Activated CD8-positive, alpha-beta T cell treated with anti-CD3 and anti-CD28 coated beads, Interleukin-2, amount 10 ng/mL, durations not matched to agents 7 days and 5 days (primary cell): ENCODE results near the gene EMILIN3. TPM values are rescaled to one million over a fixed set of nuclear protein-coding genes. Genes with fewer than 3 reads are reported as not detected.

Experiments used
- ATAC-seq: fragments of 150-1000 bp; cut with Tn5 transposase; one replicate; pipeline ENCODE4 v1.10.0; 2021; ENCODE audit warnings: moderate library complexity
- CTCF ChIA-PET: fragments of 350-600 bp; sonication (Branson Sonifier 250); formaldehyde crosslinking; loops from one replicate; lab custom pipeline; 2021; ENCODE audit warnings: antibody characterized with exemption; lab: Charles Lee
- POLR2A ChIA-PET: fragments of 350-600 bp; sonication (Branson Sonifier 250); formaldehyde crosslinking; loops from one replicate; lab custom pipeline; 2021; ENCODE audit warnings: antibody characterized with exemption; lab: Charles Lee
- DNase-seq: peaks from one replicate; pipeline ENCODE4 v3.0.0-alpha.2; 2020
- H3K27ac Mint-ChIP-seq: one replicate; pipeline ENCODE4 v1.8.0; 2021; ENCODE audit warnings: mild to moderate bottlenecking, mixed read lengths
- H3K27me3 Mint-ChIP-seq: one replicate; pipeline ENCODE4 v1.8.0; 2021; ENCODE audit warnings: low read depth, mixed read lengths
- H3K36me3 Mint-ChIP-seq: one replicate; pipeline ENCODE4 v1.8.0; 2021; ENCODE audit warnings: low read depth, mixed read lengths
- H3K4me1 Mint-ChIP-seq: one replicate; pipeline ENCODE4 v1.8.0; 2021; ENCODE audit warnings: low read depth, mixed read lengths
- H3K4me3 Mint-ChIP-seq: one replicate; pipeline ENCODE4 v1.8.0; 2021; ENCODE audit warnings: mild to moderate bottlenecking, mixed read lengths
- H3K9me3 Mint-ChIP-seq: one replicate; pipeline ENCODE4 v1.8.0; 2022; ENCODE audit warnings: mixed read lengths; ENCODE audit not compliant: insufficient read depth
- total RNA-seq, 2 experiments: library from RNA; stranded (reverse); gene quantifications; one replicate each; pipeline ENCODE4 v1.2.3, GENCODE V29; 2021

The EMILIN3 gene
- total RNA-seq, 2 experiments from 2014 or later, result not detected

DNA sequence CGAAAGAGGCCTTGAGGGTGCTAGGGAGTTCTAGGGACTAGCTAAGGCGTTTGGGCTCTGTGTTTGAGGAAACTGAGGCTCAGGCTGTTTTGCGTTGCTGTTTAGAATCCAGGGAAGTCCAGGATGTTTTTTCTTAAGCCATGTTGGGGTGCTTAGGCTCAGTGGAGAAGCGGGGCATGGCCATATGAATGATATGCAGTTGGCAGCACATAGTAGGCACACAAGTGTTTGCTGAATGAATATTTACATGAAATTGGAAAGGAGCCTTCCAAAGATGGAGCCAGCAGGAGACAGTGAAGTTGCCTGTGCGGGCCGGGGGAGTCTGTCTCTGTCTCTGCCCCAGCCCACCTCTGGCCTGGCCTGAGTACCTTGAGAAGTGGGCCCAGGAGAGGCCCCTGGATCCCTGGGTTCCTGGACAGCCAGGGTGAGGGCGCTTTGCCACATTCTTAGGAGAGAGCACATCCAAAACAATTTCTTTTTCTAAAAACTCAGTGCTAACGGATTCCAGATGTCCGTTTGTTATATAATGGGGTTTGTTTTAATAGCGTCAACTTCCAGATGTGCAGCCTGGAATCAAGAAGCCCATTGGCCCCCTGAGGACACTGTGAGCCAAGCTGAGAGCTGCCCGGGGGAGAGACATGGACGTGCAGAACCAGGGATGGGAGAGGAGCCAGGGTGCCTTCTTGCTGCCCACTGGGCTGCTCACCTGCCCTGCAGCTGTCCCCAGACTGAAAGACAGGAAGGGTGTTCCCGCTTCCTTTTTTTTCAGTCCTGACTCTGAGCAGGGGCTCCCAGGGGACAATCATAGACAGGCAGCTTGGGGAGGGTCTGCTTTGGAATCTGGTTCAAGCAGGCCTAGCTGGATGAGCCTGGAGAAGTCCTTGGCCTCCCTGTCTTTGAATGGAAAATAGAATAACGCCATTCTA is 20.1 kb upstream of the EMILIN3 start:
- ChIA-PET CTCF (no interaction called here), POLR2A (no interaction called here)
- Mint-ChIP-seq H3K4me1 (no peaks in the 10 kb centered on the region), H3K27ac (no peak overlapping the region), H3K36me3 (no peaks in the 10 kb centered on the region), H3K27me3 (peaks cover 8% of the 10 kb centered on the region), H3K4me3 (no peak overlapping the region), H3K9me3 (no peaks in the 10 kb centered on the region)
- ATAC-seq, result no peak
- no peak for DNase-seq

GRCh38 chr20:41382791-41383305 is 16.2 kb upstream of the EMILIN3 start:
- Mint-ChIP-seq H3K27ac (no peak overlapping the region), H3K4me1 (peaks cover 14% of the 10 kb centered on the region), H3K27me3 (peaks cover 29% of the 10 kb centered on the region), H3K4me3 (no peak overlapping the region), H3K9me3 (no peaks in the 10 kb centered on the region), H3K36me3 (no peaks in the 10 kb centered on the region)
- ChIA-PET CTCF (no interaction called here), POLR2A (no interaction called here)
- ATAC-seq (no peak), DNase-seq (no peak)

DNA sequence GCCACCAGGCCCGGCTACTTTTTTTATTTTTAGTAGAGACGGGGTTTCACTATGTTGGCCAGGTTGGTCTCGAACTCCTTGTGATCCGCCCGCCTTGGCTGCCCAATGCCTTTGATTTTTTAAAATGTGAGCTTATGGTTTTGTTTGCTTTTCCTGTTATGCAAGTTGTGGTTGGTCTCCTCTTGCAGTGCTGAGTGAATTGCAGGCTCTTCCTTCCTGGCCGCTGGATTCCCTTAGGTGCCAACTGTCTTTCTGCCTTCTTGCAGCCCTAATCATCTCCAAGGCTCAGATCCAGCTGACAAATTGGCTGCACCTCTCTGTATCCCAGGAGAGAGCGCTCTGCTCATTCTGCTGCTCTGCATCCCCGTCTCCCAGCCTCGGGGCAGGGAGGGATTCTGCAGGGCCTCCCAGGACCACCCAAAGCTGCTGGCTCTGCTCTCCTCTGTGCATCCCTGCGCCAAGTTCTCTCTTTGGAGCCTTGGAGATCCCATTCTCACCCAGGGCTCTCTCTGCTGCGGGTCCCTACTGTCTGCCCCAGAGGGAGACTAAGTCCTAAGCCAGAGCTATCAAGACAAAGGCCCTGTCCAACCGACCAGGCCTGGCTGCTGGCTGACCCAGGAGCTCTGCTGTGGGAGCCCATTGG is 14.1 kb upstream of the EMILIN3 start:
- DNase-seq, result no peak
- no peak overlapping the region for H3K27ac Mint-ChIP-seq
- H3K27me3 Mint-ChIP-seq, result peaks cover 47% of the 10 kb centered on the region
- H3K36me3 Mint-ChIP-seq, result no peaks in the 10 kb centered on the region
- H3K9me3 Mint-ChIP-seq, result no peaks in the 10 kb centered on the region
- no peak for ATAC-seq
- no peak overlapping the region for H3K4me3 Mint-ChIP-seq
- ChIA-PET POLR2A (no interaction called here), CTCF (interaction anchor here (1.2 kb wide), 1 partner anchor 183 kb away, joined by 3 read pairs; no protein-coding TSS in a partner anchor)
- peaks cover 14% of the 10 kb centered on the region for H3K4me1 Mint-ChIP-seq

DNA sequence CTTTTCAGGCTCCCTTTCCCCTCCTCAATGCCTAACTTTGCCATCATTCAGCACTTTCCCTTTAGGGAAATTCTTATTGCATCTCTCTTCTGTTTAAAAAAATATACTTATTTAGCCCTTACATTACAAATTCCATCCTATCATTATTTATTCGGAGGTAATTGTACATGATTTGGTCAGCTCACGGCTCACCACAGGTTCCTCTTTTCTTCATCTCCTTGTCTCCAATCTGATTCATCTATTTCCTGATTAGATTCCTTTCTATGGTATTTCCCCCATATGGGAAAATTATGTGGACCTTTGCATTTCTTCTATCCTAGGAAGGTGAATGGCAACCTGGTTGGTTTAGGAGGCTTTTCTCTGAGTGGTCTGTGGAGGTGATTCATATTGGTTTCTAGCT is 12.9 kb upstream of the EMILIN3 start:
- Mint-ChIP-seq H3K4me3 (no peak overlapping the region), H3K36me3 (no peaks in the 10 kb centered on the region), H3K4me1 (peaks cover 14% of the 10 kb centered on the region), H3K27me3 (peaks cover 47% of the 10 kb centered on the region), H3K27ac (no peak overlapping the region), H3K9me3 (no peaks in the 10 kb centered on the region)
- DNase-seq (no peak), ATAC-seq (no peak)
- POLR2A ChIA-PET, result no interaction called here
- CTCF ChIA-PET, result interaction anchor here (1.2 to 1.3 kb wide), 2 partner anchors 184 to 245 kb away, joined by 3 to 4 read pairs; no protein-coding TSS in a partner anchor

DNA sequence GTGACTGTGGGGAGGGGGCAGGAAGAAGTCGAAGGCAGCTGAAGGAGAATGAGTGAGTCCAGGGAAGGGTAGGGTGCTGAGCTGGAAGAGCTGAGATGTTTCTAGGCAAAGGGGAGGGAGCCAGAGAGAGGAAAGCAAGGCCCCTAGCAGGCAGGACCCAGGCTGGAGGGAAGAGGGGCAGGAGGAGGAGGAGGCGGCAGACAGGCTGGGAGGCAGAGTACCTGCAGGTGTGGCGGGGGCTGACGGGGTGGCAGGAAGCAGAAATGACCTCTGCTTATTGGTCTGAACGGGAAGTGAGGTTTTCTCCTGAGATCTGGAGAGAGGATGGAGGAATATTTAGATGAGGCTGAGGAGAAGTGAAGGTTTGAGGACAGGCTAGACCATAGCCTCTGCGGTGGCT is 10.7 kb upstream of the EMILIN3 start:
- H3K27ac Mint-ChIP-seq, result no peak overlapping the region
- no peak overlapping the region for H3K4me3 Mint-ChIP-seq
- peaks cover 14% of the 10 kb centered on the region for H3K4me1 Mint-ChIP-seq
- peaks cover 46% of the 10 kb centered on the region for H3K27me3 Mint-ChIP-seq
- H3K9me3 Mint-ChIP-seq, result no peaks in the 10 kb centered on the region
- no peak for ATAC-seq
- POLR2A ChIA-PET, result no interaction called here
- CTCF ChIA-PET, result no interaction called here
- no peaks in the 10 kb centered on the region for H3K36me3 Mint-ChIP-seq
- DNase-seq, result no peak

DNA sequence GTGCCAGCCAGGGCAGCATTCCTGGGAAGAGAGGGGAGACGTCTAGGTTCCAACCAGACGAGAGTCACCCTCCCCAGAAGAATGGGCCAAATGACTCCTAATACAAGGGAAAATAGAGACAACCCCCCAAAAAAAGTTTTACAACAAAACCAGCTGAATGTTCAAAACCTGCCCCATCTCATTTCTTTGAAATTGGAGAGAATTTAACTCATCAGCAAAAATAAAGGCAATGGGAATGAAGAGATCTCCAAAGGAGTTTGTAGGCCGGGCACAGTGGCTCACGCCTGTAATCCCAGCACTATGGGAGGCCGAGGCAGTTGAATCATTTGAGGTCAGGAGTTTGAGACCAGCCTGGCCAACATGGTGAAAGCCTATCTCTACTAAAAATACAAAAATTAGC is 9.7 kb upstream of the EMILIN3 start:
- CTCF ChIA-PET, result no interaction called here
- Mint-ChIP-seq H3K36me3 (no peaks in the 10 kb centered on the region), H3K27ac (no peak overlapping the region), H3K4me3 (no peak overlapping the region), H3K27me3 (peaks cover 46% of the 10 kb centered on the region), H3K4me1 (peaks cover 14% of the 10 kb centered on the region), H3K9me3 (no peaks in the 10 kb centered on the region)
- POLR2A ChIA-PET, result no interaction called here
- no peak for DNase-seq
- no peak for ATAC-seq

- no peak for ATAC-seq
- H3K27me3 Mint-ChIP-seq, result peaks cover 45% of the 10 kb centered on the region
- POLR2A ChIA-PET, result no interaction called here
- H3K4me1 Mint-ChIP-seq, result peaks cover 12% of the 10 kb centered on the region
- no peak overlapping the region for H3K4me3 Mint-ChIP-seq
- no peaks in the 10 kb centered on the region for H3K36me3 Mint-ChIP-seq
- DNase-seq, result no peak
- CTCF ChIA-PET, result no interaction called here
- no peak overlapping the region for H3K27ac Mint-ChIP-seq
- no peaks in the 10 kb centered on the region for H3K9me3 Mint-ChIP-seq
Observed at GRCh38 chr20:41375846-41376245, 9.2 kb upstream of the EMILIN3 start.

DNA sequence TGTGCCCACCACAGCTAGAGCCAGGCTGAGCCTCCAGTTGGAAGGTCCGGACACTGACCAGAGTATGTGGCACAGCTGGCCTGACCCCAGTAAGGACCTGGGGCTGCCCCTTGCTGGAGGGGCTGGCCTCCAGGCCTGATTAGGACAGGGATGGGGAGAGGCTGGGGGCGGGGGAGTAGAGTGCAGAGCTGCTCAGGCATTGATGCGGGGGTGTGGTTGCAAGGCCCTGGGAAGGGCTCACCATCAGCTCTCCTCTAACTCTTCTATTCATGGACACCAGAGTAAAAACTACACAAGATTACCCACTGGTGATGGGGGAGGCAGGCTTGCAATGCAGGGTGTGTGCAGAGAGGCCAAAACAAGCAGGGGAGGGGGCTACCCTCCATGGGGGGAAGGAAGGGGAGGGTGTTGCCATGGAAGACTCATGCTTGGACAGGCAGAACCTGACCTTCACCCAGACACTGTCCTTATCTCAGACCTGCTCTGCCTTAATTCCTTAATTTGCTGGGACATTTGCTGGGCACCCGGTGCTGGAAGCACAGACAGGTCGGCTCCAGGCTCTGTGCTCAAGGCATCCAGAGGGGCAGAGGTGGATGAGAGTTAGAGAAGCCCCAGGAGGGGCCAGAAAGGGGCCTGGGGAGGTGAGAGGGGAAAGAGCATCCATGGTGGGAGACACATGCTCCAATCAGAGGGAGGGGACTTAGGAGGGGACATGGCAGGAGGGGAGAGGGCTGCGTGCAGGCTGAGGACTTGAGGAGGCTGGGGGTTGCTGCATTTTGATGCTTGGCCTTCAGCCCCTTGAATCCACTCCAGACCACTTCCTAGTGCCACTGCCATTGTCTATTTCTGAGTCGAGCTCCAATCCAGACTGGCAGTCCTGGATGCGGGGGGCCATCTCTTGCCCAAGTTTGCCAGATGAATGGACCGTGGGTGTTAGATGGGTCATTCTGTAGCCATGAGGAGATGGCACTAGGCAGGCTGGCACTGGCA is 7.6 kb upstream of the EMILIN3 start:
- Mint-ChIP-seq H3K36me3 (no peaks in the 10 kb centered on the region), H3K4me3 (no peak overlapping the region), H3K27ac (no peak overlapping the region), H3K27me3 (peaks cover 35% of the 10 kb centered on the region), H3K4me1 (no peaks in the 10 kb centered on the region), H3K9me3 (no peaks in the 10 kb centered on the region)
- DNase-seq (no peak), ATAC-seq (no peak)
- CTCF ChIA-PET, result no interaction called here
- POLR2A ChIA-PET, result no interaction called here

- ChIA-PET CTCF (no interaction called here), POLR2A (no interaction called here)
- Mint-ChIP-seq H3K9me3 (no peaks in the 10 kb centered on the region), H3K27ac (no peak overlapping the region), H3K4me1 (no peaks in the 10 kb centered on the region), H3K27me3 (peaks cover 37% of the 10 kb centered on the region), H3K4me3 (no peak overlapping the region), H3K36me3 (no peaks in the 10 kb centered on the region)
- no peak for ATAC-seq
- no peak for DNase-seq
Observed at GRCh38 chr20:41373251-41373783, 6.7 kb upstream of the EMILIN3 start.

GRCh38 chr20:41371371-41371770 is 4.8 kb upstream of the EMILIN3 start:
- no peak overlapping the region for H3K4me3 Mint-ChIP-seq
- ChIA-PET CTCF (no interaction called here), POLR2A (interaction anchor here (0.5 kb wide), 1 partner anchor 1943 kb away, joined by 3 read pairs; no protein-coding TSS in a partner anchor)
- H3K4me1 Mint-ChIP-seq, result peaks cover 4% of the 10 kb centered on the region
- H3K27ac Mint-ChIP-seq, result no peak overlapping the region
- H3K9me3 Mint-ChIP-seq, result no peaks in the 10 kb centered on the region
- no peaks in the 10 kb centered on the region for H3K36me3 Mint-ChIP-seq
- DNase-seq, result no peak
- H3K27me3 Mint-ChIP-seq, result peaks cover 33% of the 10 kb centered on the region
- no peak for ATAC-seq

- Mint-ChIP-seq H3K36me3 (no peaks in the 10 kb centered on the region), H3K4me3 (no peak overlapping the region), H3K4me1 (peaks cover 4% of the 10 kb centered on the region), H3K9me3 (no peaks in the 10 kb centered on the region), H3K27ac (no peak overlapping the region), H3K27me3 (peaks cover 32% of the 10 kb centered on the region)
- no peak for ATAC-seq
- POLR2A ChIA-PET, result no interaction called here
- CTCF ChIA-PET, result no interaction called here
- no peak for DNase-seq
Observed at GRCh38 chr20:41370176-41370575, 3.6 kb upstream of the EMILIN3 start.
